GM19328 (cell line): ENCODE results near the gene ADCY7.

Experiments
- ATAC-seq: cut with Tn5 transposase; IDR thresholded peaks from one replicate; pipeline ENCODE4 v1.9.1; 2021; ENCODE audit warnings: mild to moderate bottlenecking, moderate library complexity; ENCODE audit not compliant: unreplicated experiment

The ADCY7 gene

GRCh38 chr16:50310308-50311133 is 44.2 kb downstream of the ADCY7 start:
- no peak for ATAC-seq

DNA sequence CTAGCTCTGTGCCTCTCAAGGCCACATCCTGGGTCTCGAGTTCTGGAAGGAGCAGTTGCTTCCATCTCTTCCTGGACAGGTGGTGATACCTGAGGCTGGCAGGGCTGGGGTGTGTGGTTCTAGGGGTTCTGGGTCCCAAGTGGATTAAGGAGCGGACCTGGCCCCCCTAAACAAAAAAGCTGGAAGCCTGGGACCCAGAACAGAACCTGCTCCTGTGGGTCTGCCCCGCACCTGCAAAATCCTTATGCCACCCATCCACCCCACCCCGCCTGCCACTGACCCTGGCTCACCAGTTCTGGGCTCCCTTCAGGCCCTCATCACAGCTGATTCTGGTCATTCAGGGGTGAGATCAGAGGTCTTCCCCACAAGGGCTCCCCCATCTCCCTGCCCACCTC is 44.8 kb downstream of the ADCY7 start:
- ATAC-seq = no peak

DNA sequence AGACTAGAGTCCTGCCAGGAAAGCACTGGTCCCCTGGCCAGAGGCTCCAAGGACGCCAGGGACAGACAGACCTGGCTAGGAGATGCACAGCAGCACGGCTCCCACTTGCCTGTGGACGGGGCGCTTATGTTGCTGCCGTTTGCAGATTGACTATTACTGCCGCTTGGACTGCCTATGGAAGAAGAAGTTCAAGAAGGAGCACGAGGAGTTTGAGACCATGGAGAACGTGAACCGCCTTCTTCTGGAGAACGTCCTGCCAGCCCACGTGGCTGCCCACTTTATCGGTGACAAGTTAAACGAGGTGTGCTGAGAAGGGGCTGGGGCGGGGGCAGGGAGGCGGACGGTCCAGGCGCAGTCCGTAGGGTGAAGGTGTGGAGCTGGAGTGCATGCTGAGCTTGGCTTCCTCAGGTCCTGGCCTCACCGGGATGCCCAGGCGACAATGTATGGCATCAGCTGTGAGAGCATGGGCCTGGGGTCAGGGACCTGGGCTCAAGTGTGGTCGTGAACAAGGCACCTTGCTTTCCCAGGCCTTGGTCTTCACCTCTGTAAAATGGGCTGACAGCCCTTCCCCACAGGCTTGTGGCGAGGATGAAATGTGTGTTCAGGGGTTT is 45.6 kb downstream of the ADCY7 start:
- no peak for ATAC-seq

- ATAC-seq = no peak
Observed at GRCh38 chr16:50313596-50314478, 47.5 kb downstream of the ADCY7 start.

- no peak for ATAC-seq
Observed at GRCh38 chr16:50314665-50315064, 48.3 kb downstream of the ADCY7 start.

DNA sequence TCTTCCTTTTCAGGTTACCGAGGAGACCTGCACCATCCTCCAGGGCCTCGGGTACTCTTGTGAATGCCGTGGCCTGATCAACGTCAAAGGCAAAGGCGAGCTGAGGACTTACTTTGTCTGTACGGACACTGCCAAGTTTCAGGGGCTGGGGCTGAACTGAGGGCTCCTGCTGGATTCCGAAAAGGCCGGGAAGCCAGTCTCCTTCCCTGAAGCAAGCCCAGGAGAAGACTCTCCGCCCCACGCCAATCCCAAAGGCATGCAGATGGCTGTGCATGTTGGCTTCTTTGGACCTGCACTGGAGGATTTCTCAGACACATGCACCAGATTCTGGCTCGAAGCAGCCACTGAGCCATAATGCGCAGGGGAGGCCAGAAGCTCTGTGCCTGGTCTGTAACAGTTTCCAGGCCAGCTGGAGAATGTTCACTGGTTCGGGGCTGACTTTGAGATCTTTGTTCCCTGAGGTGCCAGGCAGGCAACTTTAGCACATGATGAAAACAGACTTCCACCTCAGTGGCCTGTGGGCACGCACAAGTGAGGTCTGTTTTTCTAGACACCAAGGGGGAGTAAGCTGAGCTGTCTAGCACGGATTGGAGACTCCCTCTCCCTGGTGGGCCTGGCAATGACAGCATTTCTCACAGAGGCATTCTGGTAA is 49.1 kb downstream of the ADCY7 start:
- no peak for ATAC-seq

DNA sequence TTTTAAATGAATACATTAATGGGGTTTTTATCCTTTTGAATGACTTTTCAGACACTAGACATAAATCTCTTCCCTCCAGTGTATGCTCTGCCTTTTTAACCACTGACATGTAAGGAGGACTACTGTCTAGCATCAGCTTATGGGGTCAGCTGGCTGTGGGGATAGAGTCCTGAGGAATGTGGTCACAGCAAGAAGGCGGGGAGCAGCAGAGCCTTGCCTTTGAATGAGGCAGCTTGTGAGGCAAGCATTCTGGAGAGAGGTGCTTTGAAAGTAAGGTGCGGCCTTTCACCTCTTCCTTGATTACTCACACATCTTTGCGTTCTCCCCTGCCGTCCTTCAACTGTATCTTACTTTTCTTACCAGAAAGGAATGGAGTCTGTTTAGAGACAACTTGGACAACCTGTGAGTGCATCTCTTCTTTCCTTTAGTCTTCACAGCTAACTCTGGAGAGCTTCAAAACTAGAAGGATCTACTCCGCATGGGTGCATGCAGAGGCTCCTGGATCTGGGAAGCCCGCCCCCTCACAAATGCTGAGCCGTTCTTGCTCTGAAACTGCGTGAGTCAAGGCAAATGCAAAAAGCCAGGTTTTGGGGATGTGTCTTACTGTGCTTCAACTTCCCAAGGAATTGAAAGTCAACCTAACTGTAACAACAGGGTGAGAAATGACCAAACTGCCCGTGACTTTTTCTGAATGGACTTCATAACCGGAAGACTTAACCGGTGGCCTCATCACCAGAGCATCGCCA is 49.9 kb downstream of the ADCY7 start:
- ATAC-seq = no peak

- ATAC-seq = no peak
Observed at GRCh38 chr16:50316848-50317630, 50.7 kb downstream of the ADCY7 start.

- ATAC-seq = no peak
Observed at GRCh38 chr16:50318796-50319578, 52.6 kb downstream of the ADCY7 start.

GRCh38 chr16:50320310-50320709 is 54.0 kb downstream of the ADCY7 start:
- no peak for ATAC-seq

DNA sequence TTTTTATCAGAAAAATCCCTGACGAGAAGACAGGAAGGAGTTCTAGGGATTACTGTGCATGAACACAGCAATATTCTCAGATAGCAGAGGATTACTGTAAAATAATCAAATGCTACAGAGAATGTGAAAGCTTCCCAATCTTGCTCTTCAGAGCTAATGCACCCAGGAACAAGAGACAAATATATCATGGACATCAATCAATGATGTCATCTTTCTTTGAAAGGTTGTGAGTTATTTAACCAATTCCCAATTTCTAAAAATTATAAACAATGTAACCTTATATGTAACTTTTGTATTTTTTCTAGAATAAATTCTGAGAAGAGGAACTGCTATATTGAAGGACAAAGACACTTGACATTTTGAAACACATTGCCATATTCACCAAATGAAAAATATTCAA is 56.0 kb downstream of the ADCY7 start:
- no peak for ATAC-seq

DNA sequence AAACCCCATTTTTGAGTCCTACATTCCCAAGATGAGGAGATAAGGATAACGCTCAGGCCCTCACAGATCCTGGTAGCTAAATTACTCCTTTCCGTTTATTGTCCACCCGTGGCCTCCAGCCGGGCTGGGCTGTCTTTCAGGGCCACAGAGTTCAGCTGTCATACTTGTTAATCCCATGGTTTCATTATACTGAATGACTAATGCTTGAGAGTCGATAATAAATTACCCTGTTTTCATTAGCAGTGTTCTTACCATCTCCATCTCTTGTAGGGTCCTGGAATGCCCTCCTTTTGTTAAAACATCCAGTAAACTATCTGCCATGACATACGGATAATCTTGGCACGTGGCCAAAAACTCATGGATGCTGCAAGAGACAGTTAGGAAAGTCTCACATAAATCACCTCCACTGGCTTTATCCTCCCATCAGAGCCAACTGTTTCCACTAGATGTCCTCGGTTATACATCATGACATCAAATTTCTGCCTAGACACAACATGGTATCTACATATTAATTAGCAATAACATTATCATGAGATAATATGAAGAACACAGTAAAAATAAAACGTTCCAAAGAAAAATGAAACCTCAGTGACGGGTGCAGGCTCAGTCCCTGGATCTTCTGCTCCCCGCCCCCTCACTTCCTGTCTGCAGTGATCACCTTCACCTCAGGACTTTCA is 57.1 kb downstream of the ADCY7 start:
- ATAC-seq = no peak

DNA sequence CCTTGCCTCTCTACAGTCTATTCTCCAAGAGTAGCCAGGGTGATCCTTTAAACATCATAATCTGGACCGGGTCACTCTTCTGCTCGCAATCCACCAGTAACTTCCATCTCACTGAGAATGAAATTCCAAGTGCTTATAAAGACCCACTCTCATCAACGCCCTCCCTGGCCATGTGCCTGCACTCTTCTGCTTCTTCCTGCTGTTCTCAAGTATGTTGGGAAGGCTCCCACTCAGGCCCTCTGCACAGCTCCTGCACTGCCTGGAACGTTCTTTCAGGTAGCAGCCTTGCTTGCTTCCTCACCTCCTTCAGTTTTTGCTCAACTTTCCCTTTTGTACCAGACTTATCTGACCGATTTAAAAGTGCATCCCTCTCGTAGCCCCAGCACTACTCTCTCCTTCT is 58.0 kb downstream of the ADCY7 start:
- no peak for ATAC-seq

DNA sequence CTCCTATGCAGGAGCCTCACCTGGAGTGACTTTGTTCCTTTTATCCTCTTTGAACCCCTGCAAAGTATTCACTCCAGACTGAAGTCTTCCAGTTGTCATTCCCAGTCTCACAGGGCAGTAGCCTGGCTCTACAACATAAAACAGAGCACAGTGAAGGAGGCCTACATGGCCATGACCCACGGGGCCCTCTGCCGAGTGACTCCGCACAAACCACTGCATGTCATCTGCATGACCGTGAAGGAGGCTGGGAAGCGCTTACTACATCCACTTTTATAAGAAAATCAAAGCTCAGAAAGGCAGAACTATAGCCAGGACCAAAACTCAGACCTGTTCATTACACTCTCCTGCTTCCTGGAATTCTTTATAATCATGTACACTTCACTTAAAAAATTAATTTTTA is 59.9 kb downstream of the ADCY7 start:
- no peak for ATAC-seq

DNA sequence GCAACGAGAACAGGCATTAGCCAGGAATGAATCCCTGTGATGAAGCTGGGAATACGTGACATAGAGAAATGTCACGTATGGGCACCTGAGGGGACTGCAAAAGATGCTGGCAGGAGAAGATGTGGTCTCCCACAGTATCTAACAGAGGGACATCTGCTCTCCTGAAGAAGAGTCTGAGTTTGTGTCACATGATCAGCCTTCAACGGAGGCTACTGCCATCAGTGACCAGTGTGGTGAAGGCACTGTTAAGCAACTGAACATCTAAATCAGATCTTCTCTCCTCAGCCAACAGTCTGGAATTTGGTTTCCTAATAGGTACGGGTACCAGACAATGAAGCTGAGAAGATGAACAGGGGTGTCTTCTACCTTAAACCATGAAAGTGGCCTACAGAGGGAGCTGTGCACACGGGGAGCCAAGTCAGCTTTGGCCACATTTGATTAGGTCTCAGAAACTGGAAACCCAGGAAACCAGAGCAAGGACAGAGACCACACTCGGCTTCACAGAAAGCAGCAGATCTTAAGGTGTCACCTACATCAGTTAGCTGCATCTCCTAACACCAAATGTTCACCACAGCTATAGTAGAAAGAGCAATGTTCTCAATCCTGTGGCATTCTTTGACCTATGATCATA is 60.6 kb downstream of the ADCY7 start:
- ATAC-seq = no peak

GRCh38 chr16:50329446-50330189 is 63.3 kb downstream of the ADCY7 start:
- ATAC-seq = no peak

- ATAC-seq = no peak
Observed at GRCh38 chr16:50331570-50331969, 65.2 kb downstream of the ADCY7 start.
